ENCODE measurements around the gene GPR173.

GPR173 gene

GRCh38 chrX:53048169-53049126, at the start of gene GPR173:
Gene GPR173, plus strand, starts transcription at chrX:53048789. Its CDS starts 27,833 bp downstream, at chrX:53076622.
- peak; percentile 68 to 76 for DNase-seq

- DNase-seq = no peak
Observed at GRCh38 chrX:53000447-53001135, 48.0 kb upstream of the GPR173 start.

GRCh38 chrX:53001958-53002357, 46.6 kb upstream of the GPR173 start:
- no peak for DNase-seq

GRCh38 chrX:53003111-53003510, 45.5 kb upstream of the GPR173 start:
- no peak for DNase-seq

- DNase-seq = no peak
Observed at GRCh38 chrX:53004038-53004437, 44.6 kb upstream of the GPR173 start.

- no peak for DNase-seq
Observed at GRCh38 chrX:53004811-53005210, 43.8 kb upstream of the GPR173 start.

GRCh38 chrX:53005327-53005726, 43.3 kb upstream of the GPR173 start:
- no peak for DNase-seq

- no peak for DNase-seq
Observed at GRCh38 chrX:53009032-53009431, 39.6 kb upstream of the GPR173 start.

- DNase-seq = no peak
Observed at GRCh38 chrX:53013291-53013690, 35.3 kb upstream of the GPR173 start.

GRCh38 chrX:53018627-53019026, 30.0 kb upstream of the GPR173 start:
- no peak for DNase-seq

GRCh38 chrX:53022381-53022780, 26.2 kb upstream of the GPR173 start:
- DNase-seq = no peak

- DNase-seq = no peak
Observed at GRCh38 chrX:53028678-53029077, 19.9 kb upstream of the GPR173 start.

GRCh38 chrX:53031380-53031779, 17.2 kb upstream of the GPR173 start:
- no peak for DNase-seq

GRCh38 chrX:53036149-53036548, 12.4 kb upstream of the GPR173 start:
- no peak for DNase-seq

GRCh38 chrX:53039236-53039635, 9.4 kb upstream of the GPR173 start:
- no peak for DNase-seq

GRCh38 chrX:53044995-53045394, 3.6 kb upstream of the GPR173 start:
- DNase-seq = no peak

- DNase-seq = no peak
Observed at GRCh38 chrX:53047228-53047627, 1.4 kb upstream of the GPR173 start.

GRCh38 chrX:53049127-53049517, 533 bp downstream of the GPR173 start:
- DNase-seq = no peak

GRCh38 chrX:53050841-53051240, 2.3 kb downstream of the GPR173 start:
- no peak for DNase-seq

- no peak for DNase-seq
Observed at GRCh38 chrX:53055244-53055849, 6.8 kb downstream of the GPR173 start.

- DNase-seq = no peak
Observed at GRCh38 chrX:53056292-53056691, 7.7 kb downstream of the GPR173 start.

GRCh38 chrX:53065104-53065503, 16.5 kb downstream of the GPR173 start:
- no peak for DNase-seq

- no peak for DNase-seq
Observed at GRCh38 chrX:53071064-53071463, 22.5 kb downstream of the GPR173 start.

All from hippocampal formation (tissue), 2 donors.